NCI-H2227 treated with DMSO at 0.1 percent for 48 hours (cell line): ENCODE results near the gene ITPK1.

Experiments
- DNase-seq: peaks from one replicate; lab custom pipeline; 2025; lab: John Stamatoyannopoulos, UW

Gene ITPK1

DNA sequence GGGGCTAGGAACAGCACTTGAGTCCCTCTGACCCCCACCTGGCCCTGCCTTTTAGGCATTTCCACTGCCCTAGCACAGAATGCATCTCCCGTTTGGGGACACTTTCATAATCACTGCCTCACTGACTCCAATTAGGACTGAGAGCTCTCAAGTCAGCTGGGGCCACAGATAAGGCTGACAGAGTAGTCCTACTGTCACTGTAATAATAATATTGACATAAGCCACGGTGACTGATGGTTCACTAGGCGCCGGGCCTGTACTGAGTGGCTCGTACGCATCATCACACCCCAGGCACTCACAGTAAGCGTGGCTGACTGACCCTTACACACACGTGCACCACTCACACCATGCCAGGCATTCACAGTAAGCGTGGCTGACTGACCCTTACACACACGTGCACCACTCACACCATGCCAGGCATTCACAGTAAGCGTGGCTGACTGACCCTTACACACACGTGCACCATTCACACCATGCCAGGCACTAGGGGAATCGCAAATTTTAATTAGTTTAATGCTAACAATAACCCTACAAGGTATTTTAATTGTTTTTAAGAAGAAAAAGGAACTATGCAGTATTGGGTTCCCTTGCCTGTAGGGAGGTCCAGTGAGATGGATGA is 105.1 kb downstream of the ITPK1 start:
- DNase-seq: no peak

DNA sequence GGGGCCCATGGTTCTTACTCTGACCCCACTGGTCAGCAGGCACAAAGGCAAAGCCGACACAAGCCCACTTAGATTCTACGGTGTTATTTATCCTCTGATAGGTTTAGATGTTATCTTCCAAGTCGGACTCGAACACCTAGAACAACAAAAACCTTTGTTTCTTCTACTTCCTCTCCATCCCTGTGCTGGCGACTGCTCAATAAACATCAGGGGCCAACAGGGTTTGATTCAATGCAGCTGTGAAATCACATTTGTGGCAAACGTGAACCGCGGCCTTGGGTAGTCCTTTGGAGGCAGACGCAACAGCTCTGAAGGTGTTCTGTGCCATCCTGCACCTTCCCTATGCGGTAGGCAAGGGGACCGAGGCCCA is 105.6 kb downstream of the ITPK1 start:
- DNase-seq: no peak

DNA sequence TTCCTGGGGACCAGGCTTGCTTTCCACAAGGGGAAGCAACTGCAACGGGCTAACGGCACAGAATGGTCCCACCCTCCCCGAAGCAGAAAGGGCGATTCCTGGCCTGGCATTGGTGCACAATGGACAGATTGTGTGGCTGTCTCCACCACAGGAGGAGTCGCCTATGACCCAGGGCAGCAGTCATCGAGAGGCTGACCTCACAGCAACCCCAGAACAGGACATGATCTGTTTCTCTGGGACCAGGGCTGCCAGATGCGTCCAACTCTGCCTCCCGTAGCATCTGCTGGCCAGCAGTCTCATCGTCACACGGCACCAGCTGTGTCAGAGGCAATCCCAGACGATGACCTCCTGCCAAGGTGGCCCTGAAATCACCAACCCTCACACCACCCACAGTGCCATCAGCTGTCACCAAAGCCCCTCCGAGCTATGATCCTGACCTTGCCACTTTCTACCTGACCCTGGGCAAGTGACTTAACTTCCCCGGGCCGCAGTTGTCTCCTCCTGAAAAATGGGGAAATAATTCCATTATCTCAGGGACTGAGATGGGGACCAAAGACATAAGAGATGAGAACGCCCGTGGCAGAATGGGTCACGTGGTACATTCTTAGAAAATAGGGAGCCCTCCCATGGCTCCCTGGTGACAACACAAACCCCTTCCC is 106.1 kb downstream of the ITPK1 start:
- DNase-seq: no peak

DNA sequence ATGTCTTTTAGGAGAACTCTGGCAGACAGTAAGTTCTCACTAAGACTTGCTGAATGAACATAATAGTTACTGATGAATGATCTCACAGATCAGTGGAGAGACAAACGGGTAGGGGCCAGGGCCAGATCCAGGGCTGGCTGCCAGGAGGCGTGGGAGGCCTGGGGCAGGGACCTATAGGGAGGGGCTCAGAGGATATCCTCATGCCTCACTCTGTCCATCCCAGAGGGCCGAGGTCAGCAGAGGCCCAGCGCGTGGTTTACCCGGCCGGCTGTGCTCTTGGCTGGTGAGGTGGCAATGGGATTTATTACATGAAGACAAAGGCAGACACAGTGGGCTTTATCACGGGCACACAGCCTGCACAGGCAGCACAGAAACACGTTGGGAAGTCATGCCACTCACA is 107.3 kb downstream of the ITPK1 start:
- DNase-seq: no peak

DNA sequence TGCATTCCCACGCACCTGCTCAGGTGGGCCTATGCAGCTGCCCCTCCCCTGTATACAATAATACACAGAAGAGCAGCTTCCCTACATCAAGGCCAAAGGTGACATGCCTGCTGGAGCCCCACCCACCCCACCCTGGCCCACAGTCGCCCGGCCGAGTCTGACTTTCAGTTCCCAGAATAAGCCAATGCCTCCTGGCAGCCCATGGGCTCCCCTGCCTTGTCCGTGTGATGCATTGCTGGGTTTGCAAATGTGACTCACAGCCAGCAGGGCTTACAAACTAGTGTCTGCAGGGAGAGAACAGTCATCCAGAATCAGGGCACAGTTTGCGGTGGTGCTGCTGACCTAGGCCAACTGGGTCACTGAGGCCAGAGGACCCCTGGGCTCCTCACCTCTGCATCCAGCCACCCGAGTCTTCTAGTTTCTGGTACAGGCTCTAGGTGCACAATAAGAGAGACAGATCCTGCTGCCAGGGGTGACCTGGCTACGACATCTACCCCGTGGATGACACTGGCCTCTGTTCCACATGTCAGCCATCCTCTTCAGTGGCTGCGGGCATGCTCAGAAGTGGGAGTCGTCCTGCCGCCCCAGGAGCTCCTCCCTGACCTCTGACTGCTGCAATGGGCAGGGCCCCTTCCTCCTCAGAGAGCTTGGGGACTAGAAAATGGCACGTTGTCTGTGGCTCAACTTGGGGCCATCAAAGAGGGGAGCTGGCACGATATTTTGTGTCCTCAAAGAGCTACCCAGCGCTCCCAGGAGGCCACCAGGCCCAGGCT is 108.3 kb downstream of the ITPK1 start:
- DNase-seq: no peak

DNA sequence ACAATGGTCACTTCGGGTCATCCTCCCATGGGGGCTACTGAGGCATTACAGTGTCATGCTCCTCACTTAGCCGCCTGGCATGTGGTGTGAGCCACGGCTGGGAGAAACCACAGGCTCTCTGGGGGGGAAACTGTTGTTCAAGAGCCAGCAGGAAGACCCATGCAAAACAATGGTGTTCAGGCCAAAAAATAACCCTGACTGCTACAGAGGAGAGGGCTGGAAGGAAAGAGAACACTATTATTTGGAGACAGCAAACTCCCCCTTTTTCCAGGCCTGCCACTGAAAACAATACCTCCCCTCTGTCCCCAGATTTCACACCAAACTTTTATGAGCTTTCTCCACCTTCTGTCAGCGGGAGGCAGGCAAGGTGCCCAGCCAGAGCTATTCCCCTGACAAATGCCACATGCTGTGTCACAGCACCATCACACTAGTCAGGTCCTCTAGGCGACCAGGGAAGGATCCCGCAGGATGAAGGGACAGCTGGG is 109.1 kb downstream of the ITPK1 start:
- no peak for DNase-seq

DNA sequence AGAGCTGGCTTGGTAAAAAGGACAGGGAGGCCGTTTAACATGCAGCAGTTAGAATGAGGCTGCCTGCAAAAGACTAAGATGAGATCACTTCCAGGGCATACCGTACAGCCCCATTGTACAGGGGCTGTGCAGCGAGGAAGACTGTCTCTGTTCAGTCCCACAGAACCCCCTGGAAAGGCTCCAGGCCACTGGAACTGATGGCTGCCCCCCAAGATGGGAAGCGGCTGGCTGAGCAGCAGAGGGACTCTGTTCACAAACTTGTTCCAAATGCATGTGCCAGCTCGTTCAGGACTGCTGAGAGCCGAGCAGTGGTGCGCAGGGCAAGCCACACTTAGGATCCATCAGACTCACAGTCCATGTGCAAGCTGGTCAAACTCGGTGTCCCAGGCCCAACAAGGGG is 109.9 kb downstream of the ITPK1 start:
- DNase-seq: no peak

DNA sequence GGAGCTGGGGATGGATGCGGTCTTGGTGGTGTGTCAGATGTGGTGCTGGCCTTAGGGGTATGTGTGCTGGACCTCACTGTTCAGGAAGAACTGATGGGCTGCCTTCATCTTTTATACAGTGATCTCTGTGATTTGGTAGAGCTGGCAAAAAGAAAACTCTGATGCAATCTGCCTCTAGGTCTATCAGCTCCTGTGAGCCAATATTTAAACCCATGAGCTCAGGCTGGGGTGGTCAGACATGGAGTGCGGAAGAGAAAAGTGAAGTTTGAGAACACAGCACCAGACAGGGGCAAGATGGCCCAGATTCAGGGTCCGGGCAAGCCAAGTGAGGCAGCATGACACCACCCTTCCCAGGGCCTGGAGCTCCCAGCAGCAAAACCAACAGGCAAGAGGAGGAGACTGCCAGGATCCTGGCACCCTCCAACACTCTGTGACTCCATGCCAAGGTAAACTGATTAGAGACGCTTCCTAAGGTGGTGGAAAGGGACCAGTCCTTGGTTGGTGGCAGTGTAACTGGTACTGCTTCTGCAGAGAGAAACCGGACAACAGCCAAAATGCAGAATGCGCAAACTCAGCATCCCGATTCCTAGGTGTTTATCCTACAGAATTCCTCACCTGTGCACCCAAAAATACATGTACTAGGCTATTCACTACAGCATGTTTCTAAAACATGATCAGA is 110.5 kb downstream of the ITPK1 start:
- no peak for DNase-seq

DNA sequence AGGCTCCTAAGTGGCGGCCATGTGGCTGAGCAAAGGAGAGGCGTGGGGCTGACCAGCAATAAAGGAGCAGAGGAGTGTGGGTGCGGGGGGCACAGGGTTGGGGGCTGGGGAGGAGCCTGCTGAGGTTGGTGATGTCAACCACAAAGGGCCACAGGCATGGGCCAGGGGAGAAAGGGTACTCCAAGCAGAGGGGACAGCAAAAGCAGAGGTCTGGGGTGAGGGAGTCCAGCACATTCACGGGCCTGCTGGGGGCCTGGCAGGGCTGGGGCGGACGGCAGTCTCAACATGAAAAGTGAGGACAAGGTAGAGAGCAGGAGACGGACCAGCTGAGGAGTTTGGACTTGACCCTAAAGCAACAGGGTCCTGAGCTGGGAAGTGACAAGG is 111.0 kb downstream of the ITPK1 start:
- DNase-seq: no peak

DNA sequence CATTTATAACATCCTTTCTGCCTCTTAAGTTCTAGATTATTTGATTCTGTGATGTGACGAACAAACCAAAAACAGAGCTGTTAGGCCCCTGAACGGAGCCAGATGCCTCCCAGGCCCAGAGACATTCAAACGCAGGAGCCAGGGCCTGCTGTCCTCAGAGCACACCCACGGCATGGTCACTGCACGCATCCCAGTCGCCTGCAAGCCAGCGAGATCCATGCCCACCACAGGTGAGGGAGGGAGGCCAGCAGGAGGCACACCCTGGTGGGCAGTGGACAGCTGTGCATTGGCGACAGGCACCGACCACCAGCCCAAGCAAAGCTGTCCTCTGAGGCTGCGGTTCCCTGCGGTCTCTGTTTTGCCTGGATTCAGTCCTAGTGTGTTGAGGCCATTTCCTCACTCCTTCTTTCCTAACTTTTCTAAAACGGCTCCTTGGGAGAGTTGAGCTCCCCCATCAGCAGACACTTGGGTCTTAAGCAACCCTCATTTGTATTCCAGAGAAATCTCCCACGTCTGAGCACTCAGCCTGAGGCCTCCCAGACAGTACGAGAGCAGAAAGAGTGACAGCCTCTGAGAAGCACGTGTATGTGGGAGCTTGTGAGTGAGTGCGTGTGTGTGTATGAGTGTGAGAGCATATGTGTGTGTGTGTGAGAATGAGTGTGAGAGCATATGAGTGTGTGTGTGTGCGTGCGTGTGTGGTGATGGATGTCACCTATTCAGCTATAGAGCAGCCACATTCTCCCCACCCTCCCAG is 111.6 kb downstream of the ITPK1 start:
- no peak for DNase-seq

DNA sequence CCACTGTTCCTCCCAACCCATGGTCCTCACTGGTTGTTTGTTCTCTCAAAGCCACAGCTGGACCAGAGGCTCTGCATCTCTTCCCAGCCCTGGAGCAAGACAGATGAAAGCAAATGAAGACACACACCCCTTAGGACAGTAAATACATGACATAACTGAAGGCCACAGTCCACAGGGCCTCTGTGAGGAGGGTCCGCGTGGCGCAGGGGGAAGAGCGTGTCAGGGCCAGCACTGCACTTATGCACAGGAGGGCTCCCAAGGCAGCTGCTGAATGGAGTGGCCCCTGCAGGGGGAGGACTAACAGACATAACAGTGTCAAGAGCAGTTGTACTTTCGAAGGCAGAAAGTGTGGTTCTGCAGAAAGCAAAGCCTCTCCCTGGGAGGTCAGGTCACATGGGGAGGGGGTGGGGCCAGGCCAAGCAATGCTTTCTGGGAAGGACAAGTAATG is 112.8 kb downstream of the ITPK1 start:
- no peak for DNase-seq

DNA sequence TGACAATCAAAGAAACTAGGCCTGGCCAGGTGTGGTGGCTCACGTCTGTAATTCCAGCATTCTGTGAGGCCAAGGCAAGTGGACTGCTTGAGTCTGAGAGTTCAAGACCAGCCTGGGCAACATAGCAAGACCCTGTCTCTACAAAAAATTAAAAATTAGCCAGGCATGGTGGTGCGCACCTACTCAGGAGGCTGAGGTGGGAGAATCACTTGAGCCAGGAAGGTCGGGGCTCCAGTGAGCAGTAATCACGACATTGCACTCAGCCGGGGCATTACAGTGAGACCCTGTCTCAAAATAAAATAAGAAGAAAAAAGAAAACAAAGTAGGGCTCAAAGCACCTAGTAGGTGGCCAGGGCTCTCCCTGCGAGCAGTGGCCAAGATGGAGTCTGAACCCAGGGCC is 113.7 kb downstream of the ITPK1 start:
- DNase-seq: no peak

DNA sequence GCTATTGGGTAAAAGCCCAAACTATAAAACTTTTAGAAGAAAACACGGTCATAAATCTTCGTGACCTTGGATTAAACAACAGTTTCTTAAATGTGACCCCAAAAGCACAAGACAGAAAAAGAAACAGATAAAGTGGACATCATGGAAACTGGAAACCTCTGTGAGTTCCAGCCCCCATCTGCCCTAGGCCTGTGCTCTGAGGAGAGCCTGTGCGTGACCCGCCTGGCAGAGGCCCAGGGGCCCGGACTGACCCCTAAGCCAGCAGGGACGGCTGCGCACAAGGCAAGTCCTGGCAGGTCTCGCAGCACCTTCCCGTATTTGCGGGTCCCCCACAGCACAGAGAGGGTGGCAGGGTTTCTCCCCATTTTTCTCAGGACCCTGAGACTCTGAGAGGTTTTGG is 116.8 kb downstream of the ITPK1 start:
- DNase-seq: no peak

DNA sequence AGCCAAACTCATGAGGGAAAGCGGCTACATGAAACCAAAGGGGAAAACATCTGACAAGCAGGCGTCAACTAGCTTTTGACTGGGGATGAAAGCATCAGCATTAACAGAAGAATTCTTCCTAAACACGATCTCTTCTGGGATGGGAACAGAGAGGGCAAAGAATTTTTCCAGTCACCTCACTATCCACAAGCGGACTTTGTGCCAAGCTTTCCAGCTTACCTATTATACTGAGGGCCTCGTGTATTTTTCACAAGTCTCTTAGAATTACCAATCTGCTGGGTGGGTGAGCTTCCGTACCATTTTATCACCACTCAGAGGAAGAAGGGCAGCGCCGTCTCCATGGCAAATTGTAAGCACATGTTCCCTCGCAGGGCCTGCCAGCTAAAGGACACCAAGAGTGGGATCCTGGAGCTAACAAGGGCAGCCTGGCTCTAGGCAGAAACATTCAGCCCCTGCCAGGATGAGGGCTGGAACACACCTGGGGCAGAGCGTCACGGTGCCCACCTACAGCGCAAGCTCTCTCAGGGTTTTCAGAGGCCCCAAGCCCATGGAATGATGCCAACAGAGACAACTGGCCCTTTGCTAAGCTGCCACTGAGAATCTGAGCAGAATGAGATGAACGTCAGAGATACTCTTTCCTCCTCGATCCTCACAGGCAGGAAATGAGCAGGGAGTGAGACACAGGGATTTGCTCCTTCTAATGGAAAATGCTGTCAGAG is 118.2 kb downstream of the ITPK1 start:
- DNase-seq: no peak

DNA sequence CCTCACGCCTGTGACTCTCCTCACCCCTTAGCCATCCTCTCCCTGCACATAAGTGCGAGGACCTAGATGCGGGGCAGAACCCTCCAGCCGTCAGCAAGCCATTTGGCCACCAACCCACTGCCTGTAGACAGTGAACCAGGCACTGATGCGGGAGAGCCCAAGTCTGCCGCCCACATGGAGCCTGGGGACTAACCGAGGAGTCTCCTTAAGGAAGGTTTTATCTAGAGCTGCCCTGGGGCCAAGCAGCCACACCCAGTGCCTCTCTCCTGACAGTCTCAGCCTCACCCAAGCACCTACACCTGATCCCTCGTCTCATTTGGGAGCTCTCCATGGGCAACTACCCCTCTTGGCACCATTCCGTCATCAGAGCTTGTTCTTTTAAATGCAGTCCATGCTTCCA is 120.1 kb downstream of the ITPK1 start:
- DNase-seq: no peak

DNA sequence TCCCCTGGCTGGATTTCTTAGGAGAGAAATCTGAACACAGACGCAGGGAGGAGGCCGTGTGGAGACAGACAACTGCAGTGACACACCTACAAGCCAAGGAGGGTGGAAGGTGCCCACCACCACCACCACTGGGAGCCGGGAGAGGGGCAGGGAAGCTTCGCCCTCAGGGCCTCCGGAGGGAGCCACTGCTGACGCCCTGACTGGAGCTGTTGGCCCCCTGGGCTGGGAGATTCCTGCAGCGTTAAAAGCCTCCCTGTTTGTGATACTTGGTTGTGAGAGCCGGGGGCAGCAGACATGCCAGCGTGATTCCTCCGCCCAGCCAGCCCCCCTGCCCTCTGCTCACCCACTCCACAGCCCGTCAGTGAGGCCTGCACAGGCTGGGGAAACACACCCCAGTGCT is 120.8 kb downstream of the ITPK1 start:
- no peak for DNase-seq

DNA sequence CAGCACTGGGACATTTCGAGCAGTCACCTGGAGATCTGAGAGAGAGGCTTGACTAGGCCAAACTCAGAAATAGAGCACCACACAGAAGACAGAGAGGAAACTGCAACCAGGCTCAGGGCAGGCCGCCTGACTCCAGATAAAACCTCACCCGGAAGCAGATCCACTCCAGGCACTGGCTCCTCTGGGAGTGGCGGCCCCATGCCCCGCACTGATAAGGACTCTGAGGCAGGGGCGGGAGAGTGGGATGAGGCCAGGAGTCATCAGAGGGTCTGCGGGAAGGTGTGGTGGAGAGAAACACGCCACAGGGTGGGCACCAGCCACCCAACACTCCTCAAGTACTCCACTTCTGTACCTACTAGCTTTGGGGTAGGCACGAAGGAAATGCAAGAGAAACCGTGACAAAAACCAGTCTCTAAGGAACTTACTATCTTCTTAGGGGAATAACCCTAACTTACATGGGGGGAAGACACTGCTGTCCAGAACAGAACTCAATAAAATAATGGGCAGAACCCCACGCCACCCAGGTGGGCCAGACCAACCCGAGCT is 121.5 kb downstream of the ITPK1 start:
- DNase-seq: no peak

DNA sequence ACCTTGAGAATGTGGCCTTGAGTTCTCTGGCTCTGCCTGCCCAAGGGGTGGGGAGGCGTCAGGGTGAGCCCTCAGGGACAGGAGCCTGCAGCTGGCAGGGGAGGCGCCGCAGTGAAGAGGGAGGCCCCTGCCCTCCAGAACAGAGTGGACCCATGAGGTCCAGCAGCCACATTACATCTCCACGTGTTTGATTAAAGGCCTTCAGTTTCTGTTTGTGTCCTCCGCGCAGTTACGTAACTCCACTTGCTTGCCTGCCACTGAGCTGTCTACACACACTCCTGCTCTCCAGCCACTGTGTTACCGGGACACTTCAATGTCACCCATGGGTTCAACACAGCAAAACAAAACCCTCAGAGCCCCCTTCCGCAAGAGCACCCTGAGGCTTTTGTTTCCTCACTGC is 122.4 kb downstream of the ITPK1 start:
- no peak for DNase-seq

DNA sequence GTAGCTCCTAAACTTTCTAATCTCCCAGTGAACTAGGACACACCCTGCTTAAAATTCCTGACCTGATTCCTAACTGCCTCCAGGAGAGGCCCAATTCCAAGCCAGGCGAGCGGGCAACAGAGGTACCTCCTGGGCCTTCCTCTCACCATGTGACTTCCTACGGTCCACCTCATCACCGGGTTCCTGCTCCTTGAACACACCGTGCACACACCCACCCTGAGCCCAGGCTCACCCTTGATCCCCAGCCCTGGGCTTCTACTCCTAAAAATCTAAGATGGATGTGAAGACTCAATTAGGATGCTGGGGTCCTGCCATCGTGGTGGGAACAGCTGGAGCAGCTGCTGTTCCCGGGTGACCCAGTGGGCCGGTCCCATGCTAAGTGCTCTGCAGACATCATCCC is 124.2 kb downstream of the ITPK1 start:
- DNase-seq: no peak

DNA sequence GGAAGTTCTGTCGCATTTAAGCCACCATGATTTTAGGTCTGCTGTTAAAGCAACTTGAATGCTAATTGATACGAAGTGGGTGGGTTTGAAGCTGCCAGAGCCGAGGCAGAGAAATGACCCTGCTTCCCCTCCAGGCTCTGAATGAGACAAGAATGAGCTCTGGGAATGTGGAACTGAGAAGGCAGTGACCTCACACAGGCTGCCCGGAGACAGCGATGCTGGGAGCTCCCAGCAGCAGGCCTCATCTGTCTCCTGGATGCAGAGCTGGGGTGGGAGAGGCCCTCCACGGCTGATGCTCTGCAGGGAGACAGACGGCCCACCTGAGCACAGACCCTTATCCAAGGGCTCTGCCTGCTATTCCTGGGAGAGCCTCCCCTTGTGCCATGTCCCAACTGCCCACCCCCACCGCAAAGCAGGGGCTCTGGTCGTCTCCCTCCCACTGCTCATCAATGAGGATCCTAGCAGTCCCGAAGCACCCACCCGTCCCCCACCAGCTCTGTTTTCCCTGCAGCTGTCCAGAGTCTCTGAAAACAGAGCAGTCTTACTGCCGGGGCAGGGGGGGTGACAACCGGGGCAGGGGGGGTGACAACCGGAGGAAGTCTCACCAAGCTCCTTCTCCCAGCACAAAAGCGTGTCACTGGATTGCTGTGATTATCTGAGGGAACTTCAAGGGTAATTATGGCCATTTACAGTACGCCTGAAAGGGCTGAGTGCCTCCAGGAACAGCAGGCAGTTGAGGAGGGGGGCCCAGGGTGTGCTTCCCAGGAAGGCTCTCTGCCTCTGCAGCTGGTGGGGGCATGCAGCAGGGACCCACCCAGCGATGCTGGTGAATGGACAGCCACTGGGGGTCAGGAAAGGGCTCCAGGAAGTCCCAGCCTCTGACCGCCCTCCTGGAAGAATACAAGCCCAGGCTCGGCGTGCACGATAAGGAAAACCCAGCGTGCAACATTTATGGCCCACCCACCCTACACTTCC is 125.0 kb downstream of the ITPK1 start:
- peak; percentile 87 for DNase-seq
